ENCODE measurements around the gene SLC36A4. TPM values are rescaled to one million over a fixed set of nuclear protein-coding genes. Genes with fewer than 3 reads are reported as not detected.
"Not testable (repeated sequence)": the region's sequence is repeated elsewhere in the genome, so short reads cannot be mapped to it uniquely, and the experiment has no call there.

Gene SLC36A4
- total RNA-seq, 1 experiment from 2014 or later, result 2.2 TPM

GRCh38 chr11:93199616-93200015, 1.8 kb upstream of the SLC36A4 start:
- in situ Hi-C loops (cut with HindIII; ENCODE audit: low pct_unique_long_range_greater_than_20kb, low sequenced_read_pairs), result no loop called here
- DNase-seq (ENCODE audit: low read depth, low spot score), result no peak

GRCh38 chr11:93198215-93198845, 539 bp upstream of the SLC36A4 start:
- DNase-seq (ENCODE audit: low read depth, low spot score), result no peak
- in situ Hi-C loops (cut with HindIII; ENCODE audit: low pct_unique_long_range_greater_than_20kb, low sequenced_read_pairs), result no loop called here

- in situ Hi-C loops (cut with HindIII; ENCODE audit: low pct_unique_long_range_greater_than_20kb, low sequenced_read_pairs), result no loop called here
- peak; percentile 4 for DNase-seq (ENCODE audit: low read depth, low spot score)
Observed at GRCh38 chr11:93196816-93197379, 893 bp downstream of the SLC36A4 start.

GRCh38 chr11:93194673-93195291, 3.0 kb downstream of the SLC36A4 start:
- DNase-seq (ENCODE audit: low read depth, low spot score), result peak; percentile 15
- in situ Hi-C loops (cut with HindIII; ENCODE audit: low pct_unique_long_range_greater_than_20kb, low sequenced_read_pairs), result no loop called here

GRCh38 chr11:93193731-93194130, 4.1 kb downstream of the SLC36A4 start:
- in situ Hi-C loops (cut with HindIII; ENCODE audit: low pct_unique_long_range_greater_than_20kb, low sequenced_read_pairs), result no loop called here
- DNase-seq (ENCODE audit: low read depth, low spot score), result no peak

- DNase-seq (ENCODE audit: low read depth, low spot score), result no peak
- in situ Hi-C loops (cut with HindIII; ENCODE audit: low pct_unique_long_range_greater_than_20kb, low sequenced_read_pairs), result no loop called here
Observed at GRCh38 chr11:93192163-93192562, 5.6 kb downstream of the SLC36A4 start.

GRCh38 chr11:93189462-93189861, 8.3 kb downstream of the SLC36A4 start:
- in situ Hi-C loops (cut with HindIII; ENCODE audit: low pct_unique_long_range_greater_than_20kb, low sequenced_read_pairs), result no loop called here
- no peak for DNase-seq (ENCODE audit: low read depth, low spot score)

GRCh38 chr11:93188726-93189125, 9.1 kb downstream of the SLC36A4 start:
- in situ Hi-C loops (cut with HindIII; ENCODE audit: low pct_unique_long_range_greater_than_20kb, low sequenced_read_pairs), result no loop called here
- DNase-seq (ENCODE audit: low read depth, low spot score), result no peak

- no peak for DNase-seq (ENCODE audit: low read depth, low spot score)
- in situ Hi-C loops (cut with HindIII; ENCODE audit: low pct_unique_long_range_greater_than_20kb, low sequenced_read_pairs), result no loop called here
Observed at GRCh38 chr11:93187290-93187689, 10.5 kb downstream of the SLC36A4 start.

- DNase-seq (ENCODE audit: low read depth, low spot score); in situ Hi-C loops (cut with HindIII; ENCODE audit: low pct_unique_long_range_greater_than_20kb, low sequenced_read_pairs): not testable (repeated sequence)
Observed at GRCh38 chr11:93177891-93178290, 19.9 kb downstream of the SLC36A4 start.

GRCh38 chr11:93169950-93170561, 27.7 kb downstream of the SLC36A4 start:
- peak; percentile 26 for DNase-seq (ENCODE audit: low read depth, low spot score)
- in situ Hi-C loops (cut with HindIII; ENCODE audit: low pct_unique_long_range_greater_than_20kb, low sequenced_read_pairs), result no loop called here

- in situ Hi-C loops (cut with HindIII; ENCODE audit: low pct_unique_long_range_greater_than_20kb, low sequenced_read_pairs), result no loop called here
- no peak for DNase-seq (ENCODE audit: low read depth, low spot score)
Observed at GRCh38 chr11:93169143-93169542, 28.6 kb downstream of the SLC36A4 start.

GRCh38 chr11:93166862-93167261, 30.9 kb downstream of the SLC36A4 start:
- in situ Hi-C loops (cut with HindIII; ENCODE audit: low pct_unique_long_range_greater_than_20kb, low sequenced_read_pairs), result no loop called here

GRCh38 chr11:93166194-93166593, 31.6 kb downstream of the SLC36A4 start:
- no peak for DNase-seq (ENCODE audit: low read depth, low spot score)
- in situ Hi-C loops (cut with HindIII; ENCODE audit: low pct_unique_long_range_greater_than_20kb, low sequenced_read_pairs), result no loop called here

More at GRCh38 chr11:93166862-93167261, 30.9 kb downstream of the SLC36A4 start:
- DNase-seq (ENCODE audit: low read depth, low spot score), result no peak

- no peak for DNase-seq (ENCODE audit: low read depth, low spot score)
- in situ Hi-C loops (cut with HindIII; ENCODE audit: low pct_unique_long_range_greater_than_20kb, low sequenced_read_pairs), result no loop called here
Observed at GRCh38 chr11:93160808-93161207, 37.0 kb downstream of the SLC36A4 start.

- DNase-seq (ENCODE audit: low read depth, low spot score), result no peak
- in situ Hi-C loops (cut with HindIII; ENCODE audit: low pct_unique_long_range_greater_than_20kb, low sequenced_read_pairs), result no loop called here
Observed at GRCh38 chr11:93160156-93160555, 37.6 kb downstream of the SLC36A4 start.

- no peak for DNase-seq (ENCODE audit: low read depth, low spot score)
- in situ Hi-C loops (cut with HindIII; ENCODE audit: low pct_unique_long_range_greater_than_20kb, low sequenced_read_pairs), result no loop called here
Observed at GRCh38 chr11:93159721-93160120, 38.1 kb downstream of the SLC36A4 start.

- in situ Hi-C loops (cut with HindIII; ENCODE audit: low pct_unique_long_range_greater_than_20kb, low sequenced_read_pairs), result no loop called here
- DNase-seq (ENCODE audit: low read depth, low spot score), result no peak
Observed at GRCh38 chr11:93155738-93156137, 42.1 kb downstream of the SLC36A4 start.
